ENCODE data around the gene HOXA13. TPM values are rescaled to one million over a fixed set of nuclear protein-coding genes. Genes with fewer than 3 reads are reported as not detected.

The HOXA13 gene
- total RNA-seq, 4 donors from 2014 or later = 0.82 to 2.4 (median 1.7) TPM

- peak; percentile 69 to 81 for ATAC-seq
- no peaks in the 10 kb centered on the region for H3K36me3 ChIP-seq
- H3K9me3 ChIP-seq = no peaks in the 10 kb centered on the region
- peak within 1 kb of the TSS; percentile 90 to 99 (median 95) for H3K27ac ChIP-seq
- intact Hi-C loops (cut with DNase I; ENCODE audit: low total_unique reads) (loop anchor here (5.0 to 10.0 kb wide), 2 partner anchors 1227 to 1440 kb away; partner anchors contain the start of gene CREB5), in situ Hi-C loops (cut with MboI; ENCODE audit: low sequenced_read_pairs in 4 of 4) (loop anchor here in 3 of 4 donors (10.0 to 25.0 kb wide), 5 partner anchors 902 to 1423 kb away; partner anchors contain the start of gene CREB5 (in 1 of the 3))
- no peak for TF ChIP-seq CTCF (IDR thresholded peaks at IDR 0.05 in 4 of 5, conservative IDR thresholded peaks at IDR 0.05 in 1 of 5)
- TF ChIP-seq POLR2A (IDR thresholded peaks at IDR 0.05) = peak; percentile 82 to 84
- H3K4me3 ChIP-seq = peak within 1 kb of the TSS; percentile 61 to 92 (median 70)
- peaks cover 0 to 8% (median 3%) of the 10 kb centered on the region in 3 donors for H3K27me3 ChIP-seq
- H3K4me1 ChIP-seq = peaks cover 30 to 48% of the 10 kb centered on the region in 2 donors
- peak; percentile 90 to 93 for DNase-seq
These were observed 14.7 kb downstream of the HOXA13 start, which contains the start of gene HOXA11 for GRCh38 chr7:27185013-27185853. Gene HOXA11, minus strand, starts transcription at chr7:27185232. Its CDS starts 88 bp downstream, at chr7:27185144.

GRCh38 chr7:27184337-27185012 lies 15.4 kb downstream of the HOXA13 start:
- intact Hi-C loops (cut with DNase I; ENCODE audit: low total_unique reads) (loop anchor here (5.0 to 10.0 kb wide), 2 partner anchors 1228 to 1440 kb away; partner anchors contain the start of gene CREB5), in situ Hi-C loops (cut with MboI; ENCODE audit: low sequenced_read_pairs in 4 of 4) (loop anchor here in 3 of 4 donors (10.0 to 25.0 kb wide), 5 partner anchors 903 to 1422 kb away; partner anchors contain the start of gene CREB5 (in 1 of the 3))
- peaks cover 0 to 8% (median 3%) of the 10 kb centered on the region in 3 donors for H3K27me3 ChIP-seq
- DNase-seq (peak in 1 of 2 donors; percentile 65), ATAC-seq (peak; percentile 10 to 14)
- peak overlapping the region; percentile 90 to 99 (median 95) for H3K27ac ChIP-seq
- no peaks in the 10 kb centered on the region for H3K9me3 ChIP-seq
- no peak for TF ChIP-seq CTCF (IDR thresholded peaks at IDR 0.05 in 4 of 5, conservative IDR thresholded peaks at IDR 0.05 in 1 of 5)
- peak in 1 of 2 donors; percentile 30 for TF ChIP-seq POLR2A (IDR thresholded peaks at IDR 0.05)
- H3K4me1 ChIP-seq = peaks cover 27 to 46% of the 10 kb centered on the region in 2 donors
- peak overlapping the region; percentile 61 to 92 (median 70) for H3K4me3 ChIP-seq
- no peaks in the 10 kb centered on the region for H3K36me3 ChIP-seq

- peak in 1 of 2 donors; percentile 39 for DNase-seq
- peak overlapping the region; percentile 90 to 99 (median 95) for H3K27ac ChIP-seq
- peaks cover 22 to 39% of the 10 kb centered on the region in 2 donors for H3K4me1 ChIP-seq
- no peaks in the 10 kb centered on the region for H3K36me3 ChIP-seq
- H3K4me3 ChIP-seq = peak overlapping the region; percentile 61 to 92 (median 70)
- TF ChIP-seq CTCF (IDR thresholded peaks at IDR 0.05 in 4 of 5, conservative IDR thresholded peaks at IDR 0.05 in 1 of 5) (no peak), POLR2A (IDR thresholded peaks at IDR 0.05) (no peak)
- in situ Hi-C loops (cut with MboI; ENCODE audit: low sequenced_read_pairs in 4 of 4) (loop anchor here in 3 of 4 donors (10.0 to 25.0 kb wide), 5 partner anchors 903 to 1422 kb away; partner anchors contain the start of gene CREB5 (in 1 of the 3)), intact Hi-C loops (cut with DNase I; ENCODE audit: low total_unique reads) (loop anchor here (10.0 kb wide), 1 partner anchor 1441 kb away; no protein-coding TSS in a partner anchor)
- H3K27me3 ChIP-seq = peaks cover 0 to 8% (median 3%) of the 10 kb centered on the region in 3 donors
- H3K9me3 ChIP-seq = no peaks in the 10 kb centered on the region
- ATAC-seq = no peak
These were observed 16.1 kb downstream of the HOXA13 start for GRCh38 chr7:27183682-27184336.
